ENCODE measurements around the gene PIP5K1C. TPM values are rescaled to one million over a fixed set of nuclear protein-coding genes. Genes with fewer than 3 reads are reported as not detected.
"Not testable (repeated sequence)": the region's sequence is repeated elsewhere in the genome, so short reads cannot be mapped to it uniquely, and the experiment has no call there.

Gene PIP5K1C
- total RNA-seq, 1 experiment from 2014 or later, result 20.0 TPM

- H3K27me3 ChIP-seq (ENCODE audit: insufficient read depth, low read depth), result no peaks in the 10 kb centered on the region
- H3F3A ChIP-seq (ENCODE audit: insufficient read depth, low read depth), result no peaks in the 10 kb centered on the region
- TF ChIP-seq EZH2 (IDR thresholded peaks at IDR 0.05; ENCODE audit: low read depth) (no peak), CTCF (conservative IDR thresholded peaks at IDR 0.05) (no peak)
- no peaks in the 10 kb centered on the region for H3K79me2 ChIP-seq (ENCODE audit: low read depth)
- H3K9me3 ChIP-seq (ENCODE audit: insufficient read depth, low read depth), result no peaks in the 10 kb centered on the region
- DNase-seq, result no peak
- no peak overlapping the region for H3K4me2 ChIP-seq
- intact Hi-C loops (cut with micrococcal nuclease; ENCODE audit: unreplicated experiment), result loop anchor here (5.0 kb wide), 1 partner anchor 540 kb away; no protein-coding TSS in a partner anchor
- CTCF ChIA-PET, result no interaction called here
- POLR2A ChIA-PET (ENCODE audit: unreplicated experiment), result no interaction called here
- no peaks in the 10 kb centered on the region; the same call in 1 of the 2 replicates for H4K20me1 ChIP-seq (ENCODE audit: insufficient read depth)
- H3K36me3 ChIP-seq (ENCODE audit: low read depth), result no peaks in the 10 kb centered on the region
- BruUV-seq (replicated peaks), result no TSS peak
- no peak overlapping the region for H2AFZ ChIP-seq
- no peaks in the 10 kb centered on the region for H3K9me2 ChIP-seq (ENCODE audit: insufficient read depth)
- no peaks in the 10 kb centered on the region for H3K4me1 ChIP-seq (replicated peaks; ENCODE audit: insufficient read depth)
- no peak overlapping the region for H3K4me3 ChIP-seq
- H3K27ac ChIP-seq, result no peak overlapping the region
Observed at GRCh38 chr19:3667037-3667638, 33.1 kb downstream of the PIP5K1C start.

DNA sequence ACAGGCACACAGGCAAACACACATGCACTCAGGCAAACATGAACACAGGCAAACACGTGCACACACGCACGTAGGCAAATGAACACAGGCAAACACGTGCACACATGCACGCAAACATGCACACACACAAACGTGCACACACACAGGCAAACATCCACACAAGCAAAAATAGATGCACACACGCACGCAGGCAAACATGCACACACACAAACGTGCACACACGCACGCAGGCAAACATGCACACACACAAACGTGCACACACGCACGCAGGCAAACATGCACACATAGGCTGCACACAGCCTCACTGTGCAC is 33.8 kb downstream of the PIP5K1C start:
- H3K4me1 ChIP-seq (replicated peaks; ENCODE audit: insufficient read depth); DNase-seq; H3F3A ChIP-seq (ENCODE audit: insufficient read depth, low read depth); H3K9me3 ChIP-seq (ENCODE audit: insufficient read depth, low read depth); BruUV-seq (replicated peaks); H3K27ac ChIP-seq; POLR2A ChIA-PET (ENCODE audit: unreplicated experiment); H3K27me3 ChIP-seq (ENCODE audit: insufficient read depth, low read depth); H3K79me2 ChIP-seq (ENCODE audit: low read depth); H3K4me2 ChIP-seq; H4K20me1 ChIP-seq (ENCODE audit: insufficient read depth); CTCF ChIA-PET; H2AFZ ChIP-seq; H3K4me3 ChIP-seq; H3K36me3 ChIP-seq (ENCODE audit: low read depth); H3K9me2 ChIP-seq (ENCODE audit: insufficient read depth): not testable (repeated sequence)
- intact Hi-C loops (cut with micrococcal nuclease; ENCODE audit: unreplicated experiment), result loop anchor here (1.0 to 5.0 kb wide), 2 partner anchors 183 to 541 kb away; no protein-coding TSS in a partner anchor

DNA sequence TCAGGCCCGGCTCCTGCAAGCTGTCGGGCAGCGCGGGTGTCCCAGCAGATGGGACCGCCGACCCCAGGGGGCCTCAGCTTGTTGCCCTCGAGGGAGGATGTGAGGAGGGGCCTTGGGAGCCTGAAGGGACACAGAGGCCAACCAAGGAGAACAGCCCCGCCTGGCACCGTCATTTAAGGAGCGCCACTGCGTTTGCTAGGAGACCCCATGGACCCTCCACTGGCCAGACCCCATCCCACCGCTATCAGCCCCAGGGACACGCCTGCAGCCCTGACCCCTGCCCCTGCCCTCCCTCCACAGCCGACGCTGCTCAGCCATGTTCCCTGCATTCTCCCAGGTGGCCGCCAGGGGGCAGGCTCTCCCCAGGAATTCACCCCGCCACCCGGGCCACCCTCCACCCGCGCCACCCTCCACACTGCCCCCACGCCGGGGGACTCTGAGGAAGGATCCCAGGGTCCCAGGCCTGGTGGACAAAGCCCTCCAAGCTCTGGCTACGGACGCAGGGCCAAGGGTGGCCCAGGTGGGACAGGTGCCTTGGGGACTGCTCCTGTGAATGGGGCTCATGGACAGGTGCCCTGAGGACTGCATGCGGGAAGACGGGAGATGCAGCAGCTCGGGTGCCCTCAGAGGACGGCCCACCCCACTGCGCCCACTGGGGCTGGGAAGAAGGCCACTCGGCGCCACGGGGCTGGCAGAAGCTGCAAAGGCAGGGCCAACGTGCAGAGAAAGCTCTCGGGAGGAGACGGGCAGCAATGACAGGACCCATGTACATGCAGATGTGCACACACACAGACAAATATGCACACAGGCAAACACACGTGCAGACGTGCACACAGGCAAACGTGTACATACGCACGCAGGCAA is 34.4 kb downstream of the PIP5K1C start:
- peak in 1 of 2 experiments; percentile 53 for DNase-seq

More for the DNA sequence above, 34.4 kb downstream of the PIP5K1C start:
- no peak overlapping the region for H3K4me3 ChIP-seq
- POLR2A ChIA-PET (ENCODE audit: unreplicated experiment), result no interaction called here
- H4K20me1 ChIP-seq (ENCODE audit: insufficient read depth), result no peaks in the 10 kb centered on the region; the same call in 1 of the 2 replicates
- CTCF ChIA-PET, result no interaction called here
- H3K9me3 ChIP-seq (ENCODE audit: insufficient read depth, low read depth), result no peaks in the 10 kb centered on the region
- no peaks in the 10 kb centered on the region for H3K36me3 ChIP-seq (ENCODE audit: low read depth)
- no peak overlapping the region for H3K4me2 ChIP-seq
- no peaks in the 10 kb centered on the region for H3K27me3 ChIP-seq (ENCODE audit: insufficient read depth, low read depth)
- H2AFZ ChIP-seq, result no peak overlapping the region
- TF ChIP-seq EZH2 (IDR thresholded peaks at IDR 0.05; ENCODE audit: low read depth) (no peak), CTCF (conservative IDR thresholded peaks at IDR 0.05) (peak; percentile 93)
- intact Hi-C loops (cut with micrococcal nuclease; ENCODE audit: unreplicated experiment), result loop anchor here (1.0 to 5.0 kb wide), 2 partner anchors 183 to 541 kb away; no protein-coding TSS in a partner anchor
- no peaks in the 10 kb centered on the region for H3K9me2 ChIP-seq (ENCODE audit: insufficient read depth)
- BruUV-seq (replicated peaks), result no TSS peak
- no peaks in the 10 kb centered on the region for H3K4me1 ChIP-seq (replicated peaks; ENCODE audit: insufficient read depth)
- H3K79me2 ChIP-seq (ENCODE audit: low read depth), result no peaks in the 10 kb centered on the region
- H3F3A ChIP-seq (ENCODE audit: insufficient read depth, low read depth), result no peaks in the 10 kb centered on the region
- no peak overlapping the region for H3K27ac ChIP-seq
